ENCODE data around the gene SLC7A10. TPM values are rescaled to one million over a fixed set of nuclear protein-coding genes. Genes with fewer than 3 reads are reported as not detected.

The SLC7A10 gene
- polyA plus RNA-seq, 1 donor from 2014 or later: not detected

GRCh38 chr19:33250500-33250899 lies 24.9 kb upstream of the SLC7A10 start:
- Histone ChIP-seq H3K27me3 (ENCODE audit: insufficient read depth, low read depth, low read length) (no peaks in the 10 kb centered on the region), H3K9ac (ENCODE audit: low read length) (no peak overlapping the region), H2AFZ (ENCODE audit: low read depth, low read length) (no peak overlapping the region), H3K79me2 (replicated peaks; ENCODE audit: insufficient read depth, low read length) (no peaks in the 10 kb centered on the region), H3K27ac (ENCODE audit: low read length) (no peak overlapping the region), H3K4me2 (ENCODE audit: low read length) (no peak overlapping the region), H3K9me2 (ENCODE audit: insufficient read depth, low read length) (no peaks in the 10 kb centered on the region), H3F3A (ENCODE audit: insufficient read depth, low read length, poor library complexity, severe bottlenecking) (no peaks in the 10 kb centered on the region), H3K4me3 (ENCODE audit: low read length) (no peak overlapping the region), H3K9me3 (ENCODE audit: low read length) (no peaks in the 10 kb centered on the region), H4K20me1 (ENCODE audit: insufficient read depth) (no peaks in the 10 kb centered on the region), H3K36me3 (ENCODE audit: insufficient read depth, low read length) (no peaks in the 10 kb centered on the region)
- TF ChIP-seq RAD21 (conservative IDR thresholded peaks at IDR 0.05): no peak
- TF ChIP-seq TAF1 (IDR thresholded peaks at IDR 0.05; ENCODE audit: low read depth): no peak
- TF ChIP-seq, protein P1, sequence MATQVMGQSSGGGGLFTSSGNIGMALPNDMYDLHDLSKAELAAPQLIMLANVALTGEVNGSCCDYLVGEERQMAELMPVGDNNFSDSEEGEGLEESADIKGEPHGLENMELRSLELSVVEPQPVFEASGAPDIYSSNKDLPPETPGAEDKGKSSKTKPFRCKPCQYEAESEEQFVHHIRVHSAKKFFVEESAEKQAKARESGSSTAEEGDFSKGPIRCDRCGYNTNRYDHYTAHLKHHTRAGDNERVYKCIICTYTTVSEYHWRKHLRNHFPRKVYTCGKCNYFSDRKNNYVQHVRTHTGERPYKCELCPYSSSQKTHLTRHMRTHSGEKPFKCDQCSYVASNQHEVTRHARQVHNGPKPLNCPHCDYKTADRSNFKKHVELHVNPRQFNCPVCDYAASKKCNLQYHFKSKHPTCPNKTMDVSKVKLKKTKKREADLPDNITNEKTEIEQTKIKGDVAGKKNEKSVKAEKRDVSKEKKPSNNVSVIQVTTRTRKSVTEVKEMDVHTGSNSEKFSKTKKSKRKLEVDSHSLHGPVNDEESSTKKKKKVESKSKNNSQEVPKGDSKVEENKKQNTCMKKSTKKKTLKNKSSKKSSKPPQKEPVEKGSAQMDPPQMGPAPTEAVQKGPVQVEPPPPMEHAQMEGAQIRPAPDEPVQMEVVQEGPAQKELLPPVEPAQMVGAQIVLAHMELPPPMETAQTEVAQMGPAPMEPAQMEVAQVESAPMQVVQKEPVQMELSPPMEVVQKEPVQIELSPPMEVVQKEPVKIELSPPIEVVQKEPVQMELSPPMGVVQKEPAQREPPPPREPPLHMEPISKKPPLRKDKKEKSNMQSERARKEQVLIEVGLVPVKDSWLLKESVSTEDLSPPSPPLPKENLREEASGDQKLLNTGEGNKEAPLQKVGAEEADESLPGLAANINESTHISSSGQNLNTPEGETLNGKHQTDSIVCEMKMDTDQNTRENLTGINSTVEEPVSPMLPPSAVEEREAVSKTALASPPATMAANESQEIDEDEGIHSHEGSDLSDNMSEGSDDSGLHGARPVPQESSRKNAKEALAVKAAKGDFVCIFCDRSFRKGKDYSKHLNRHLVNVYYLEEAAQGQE (IDR thresholded peaks at IDR 0.05; ENCODE audit: borderline replicate concordance): no peak
- TF ChIP-seq, protein P2, sequence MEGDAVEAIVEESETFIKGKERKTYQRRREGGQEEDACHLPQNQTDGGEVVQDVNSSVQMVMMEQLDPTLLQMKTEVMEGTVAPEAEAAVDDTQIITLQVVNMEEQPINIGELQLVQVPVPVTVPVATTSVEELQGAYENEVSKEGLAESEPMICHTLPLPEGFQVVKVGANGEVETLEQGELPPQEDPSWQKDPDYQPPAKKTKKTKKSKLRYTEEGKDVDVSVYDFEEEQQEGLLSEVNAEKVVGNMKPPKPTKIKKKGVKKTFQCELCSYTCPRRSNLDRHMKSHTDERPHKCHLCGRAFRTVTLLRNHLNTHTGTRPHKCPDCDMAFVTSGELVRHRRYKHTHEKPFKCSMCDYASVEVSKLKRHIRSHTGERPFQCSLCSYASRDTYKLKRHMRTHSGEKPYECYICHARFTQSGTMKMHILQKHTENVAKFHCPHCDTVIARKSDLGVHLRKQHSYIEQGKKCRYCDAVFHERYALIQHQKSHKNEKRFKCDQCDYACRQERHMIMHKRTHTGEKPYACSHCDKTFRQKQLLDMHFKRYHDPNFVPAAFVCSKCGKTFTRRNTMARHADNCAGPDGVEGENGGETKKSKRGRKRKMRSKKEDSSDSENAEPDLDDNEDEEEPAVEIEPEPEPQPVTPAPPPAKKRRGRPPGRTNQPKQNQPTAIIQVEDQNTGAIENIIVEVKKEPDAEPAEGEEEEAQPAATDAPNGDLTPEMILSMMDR (IDR thresholded peaks at IDR 0.05; ENCODE audit: poor library complexity, severe bottlenecking): no peak
- TF ChIP-seq EZH2 (IDR thresholded peaks at IDR 0.05; ENCODE audit: borderline replicate concordance, insufficient read depth, low read length, poor library complexity, severe bottlenecking): no peak
- TF ChIP-seq MXI1 (conservative IDR thresholded peaks at IDR 0.05; ENCODE audit: poor library complexity, severe bottlenecking): no peak
- no peak for TF ChIP-seq POLR2AphosphoS5 (IDR thresholded peaks at IDR 0.05)
- no peak for TF ChIP-seq EP300 (conservative IDR thresholded peaks at IDR 0.05; ENCODE audit: poor library complexity, severe bottlenecking)
- no peak for TF ChIP-seq SMC3 (conservative IDR thresholded peaks at IDR 0.05; ENCODE audit: poor library complexity)

DNA sequence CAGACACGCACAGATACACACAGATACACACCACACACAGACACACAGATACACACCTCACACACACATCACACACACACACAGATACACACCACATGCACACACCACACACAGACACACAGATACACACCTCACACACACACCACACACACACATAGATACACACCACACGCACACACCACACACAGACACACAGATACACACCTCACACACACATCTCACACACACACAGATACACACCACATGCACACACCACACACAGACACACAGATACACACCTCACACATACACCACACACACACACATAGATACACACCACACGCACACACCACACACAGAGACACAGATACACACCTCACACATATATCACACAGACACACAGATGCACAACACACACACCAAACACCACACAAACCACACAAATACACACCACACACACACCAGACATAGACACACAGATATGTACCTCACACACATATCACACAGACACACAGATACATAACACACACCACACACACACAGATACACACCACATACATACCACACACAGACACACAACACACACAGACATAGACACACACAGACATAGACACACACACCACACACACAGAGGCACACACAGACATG lies 24.2 kb upstream of the SLC7A10 start:
- Histone ChIP-seq H3K27me3 (ENCODE audit: insufficient read depth, low read depth, low read length) (no peaks in the 10 kb centered on the region), H3K79me2 (replicated peaks; ENCODE audit: insufficient read depth, low read length) (no peaks in the 10 kb centered on the region), H2AFZ (ENCODE audit: low read depth, low read length) (no peak overlapping the region), H3K9me3 (ENCODE audit: low read length) (no peaks in the 10 kb centered on the region), H3K36me3 (ENCODE audit: insufficient read depth, low read length) (no peaks in the 10 kb centered on the region), H3F3A (ENCODE audit: insufficient read depth, low read length, poor library complexity, severe bottlenecking) (no peaks in the 10 kb centered on the region), H3K4me3 (ENCODE audit: low read length) (no peak overlapping the region), H3K9me2 (ENCODE audit: insufficient read depth, low read length) (no peaks in the 10 kb centered on the region), H4K20me1 (ENCODE audit: insufficient read depth) (no peaks in the 10 kb centered on the region), H3K9ac (ENCODE audit: low read length) (no peak overlapping the region), H3K27ac (ENCODE audit: low read length) (no peak overlapping the region), H3K4me2 (ENCODE audit: low read length) (no peak overlapping the region)
- no peak for TF ChIP-seq EP300 (conservative IDR thresholded peaks at IDR 0.05; ENCODE audit: poor library complexity, severe bottlenecking)
- TF ChIP-seq, protein P2 (IDR thresholded peaks at IDR 0.05; ENCODE audit: poor library complexity, severe bottlenecking): no peak
- TF ChIP-seq POLR2AphosphoS5 (IDR thresholded peaks at IDR 0.05): no peak
- TF ChIP-seq EZH2 (IDR thresholded peaks at IDR 0.05; ENCODE audit: borderline replicate concordance, insufficient read depth, low read length, poor library complexity, severe bottlenecking): no peak
- no peak for TF ChIP-seq SMC3 (conservative IDR thresholded peaks at IDR 0.05; ENCODE audit: poor library complexity)
- no peak for TF ChIP-seq MXI1 (conservative IDR thresholded peaks at IDR 0.05; ENCODE audit: poor library complexity, severe bottlenecking)
- TF ChIP-seq TAF1 (IDR thresholded peaks at IDR 0.05; ENCODE audit: low read depth): no peak

Data from neural cell (in vitro differentiated cells).